Choroid plexus epithelial cell (primary cell): ENCODE data around the gene NEK2.

Experiments
- DNase-seq: peaks from one replicate; pipeline ENCODE4 v3.0.0-alpha.2; 2010; ENCODE audit warnings: low read depth
- H3K4me3 ChIP-seq: 2 replicates; pipeline ENCODE4 v1.5.1; 2011; ENCODE audit warnings: low read depth, mild to moderate bottlenecking, control low read depth, low read length, moderate library complexity
- CTCF ChIP-seq: conservative IDR thresholded peaks from 2 replicates; pipeline ENCODE4 v1.5.1; 2011; ENCODE audit warnings: low read depth, mild to moderate bottlenecking, control low read depth, inconsistent platforms, low read length, moderate library complexity

Gene NEK2

GRCh38 chr1:211623515-211623914, 51.9 kb downstream of the NEK2 start:
- no peak for TF ChIP-seq CTCF
- DNase-seq: no peak
- no peak overlapping the region for H3K4me3 ChIP-seq

DNA sequence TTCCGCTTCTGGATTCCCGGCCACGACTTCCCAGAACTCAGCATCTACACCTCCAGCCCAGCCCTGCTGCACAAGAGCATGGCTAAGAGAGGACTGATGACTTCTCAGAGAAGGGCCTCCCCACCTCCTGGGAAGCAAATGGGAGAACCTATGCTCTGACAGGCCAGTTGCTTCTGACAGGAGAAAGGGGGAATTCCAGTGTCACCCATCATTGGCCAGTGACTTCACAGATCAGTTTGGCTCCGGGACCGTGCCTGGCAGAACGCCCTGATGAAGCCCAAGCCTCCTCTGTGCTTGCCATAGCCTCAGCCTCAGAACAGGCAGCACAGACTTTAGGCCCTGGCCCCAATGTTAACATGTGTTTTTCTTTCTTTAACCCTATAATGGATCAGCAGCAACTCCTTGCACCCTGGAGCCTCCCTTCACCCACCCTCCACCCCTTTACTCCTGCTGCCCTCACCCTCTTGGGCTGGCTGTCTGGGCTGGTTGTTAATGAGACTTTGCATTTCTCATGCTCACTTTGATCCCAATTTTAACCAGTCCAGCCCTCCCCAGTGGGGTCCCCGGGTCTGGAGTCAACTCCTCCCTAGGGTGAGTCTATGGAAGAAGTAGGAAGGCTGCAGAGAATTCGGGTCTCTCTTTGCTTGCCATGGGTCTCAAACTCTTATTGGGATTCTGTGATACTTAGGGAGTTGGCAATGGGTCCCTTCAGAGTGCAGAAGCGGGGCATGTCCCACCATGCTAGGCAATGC, 53.8 kb downstream of the NEK2 start:
- TF ChIP-seq CTCF: no peak
- H3K4me3 ChIP-seq: no peak overlapping the region
- peak; percentile 33 for DNase-seq

GRCh38 chr1:211620097-211620496, 55.3 kb downstream of the NEK2 start:
- H3K4me3 ChIP-seq: no peak overlapping the region
- DNase-seq: no peak
- no peak for TF ChIP-seq CTCF

- no peak for TF ChIP-seq CTCF
- no peak for DNase-seq
- no peak overlapping the region for H3K4me3 ChIP-seq
Observed at GRCh38 chr1:211619033-211619996, 56.1 kb downstream of the NEK2 start.

DNA sequence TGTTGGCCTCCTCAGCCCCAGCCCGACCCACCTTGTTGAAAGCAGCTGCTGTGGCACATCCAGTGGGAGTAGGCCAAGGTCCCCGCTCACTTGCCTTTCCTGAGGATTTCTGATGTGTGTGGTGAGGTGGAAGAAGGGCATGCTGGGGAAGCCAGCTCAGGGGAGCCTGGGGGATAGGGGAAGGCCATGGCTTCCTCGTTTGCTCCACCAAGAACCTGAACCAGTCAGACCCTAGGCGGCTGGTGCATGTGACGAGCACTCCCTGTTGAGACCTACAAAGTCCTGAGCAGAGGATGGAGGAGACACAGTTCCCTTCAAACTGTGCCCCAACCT, 58.5 kb downstream of the NEK2 start:
- no peak for DNase-seq
- no peak overlapping the region for H3K4me3 ChIP-seq
- no peak for TF ChIP-seq CTCF

- H3K4me3 ChIP-seq: no peak overlapping the region
- no peak for TF ChIP-seq CTCF
- DNase-seq: no peak
Observed at GRCh38 chr1:211616231-211616964, 59.0 kb downstream of the NEK2 start.
